ENCODE results near the gene OTUB2. TPM values are rescaled to one million over a fixed set of nuclear protein-coding genes. Genes with fewer than 3 reads are reported as not detected.

OTUB2 gene
- total RNA-seq, 1 donor from 2014 or later: 2.3 TPM

- DNase-seq (ENCODE audit: low spot score): no peak
- Mint-ChIP-seq H3K9me3 (no peaks in the 10 kb centered on the region), H3K27ac (no peak overlapping the region), H3K27me3 (ENCODE audit: low read depth) (no peaks in the 10 kb centered on the region), H3K4me1 (ENCODE audit: low read depth) (peaks cover 10% of the 10 kb centered on the region), H3K36me3 (ENCODE audit: low read depth) (no peaks in the 10 kb centered on the region), H3K4me3 (ENCODE audit: low read depth) (no peak overlapping the region)
- intact Hi-C loops (cut with micrococcal nuclease): no loop called here
Measured at GRCh38 chr14:93987376-93987775, 38.8 kb upstream of the OTUB2 start.

GRCh38 chr14:93987815-93988476, 38.2 kb upstream of the OTUB2 start:
- Mint-ChIP-seq H3K27me3 (ENCODE audit: low read depth) (no peaks in the 10 kb centered on the region), H3K4me1 (ENCODE audit: low read depth) (peaks cover 10% of the 10 kb centered on the region), H3K36me3 (ENCODE audit: low read depth) (no peaks in the 10 kb centered on the region), H3K9me3 (no peaks in the 10 kb centered on the region), H3K27ac (no peak overlapping the region), H3K4me3 (ENCODE audit: low read depth) (no peak overlapping the region)
- intact Hi-C loops (cut with micrococcal nuclease): no loop called here
- no peak for DNase-seq (ENCODE audit: low spot score)

GRCh38 chr14:93989939-93990338, 36.2 kb upstream of the OTUB2 start:
- Mint-ChIP-seq H3K4me3 (ENCODE audit: low read depth) (no peak overlapping the region), H3K4me1 (ENCODE audit: low read depth) (peaks cover 9% of the 10 kb centered on the region), H3K9me3 (no peaks in the 10 kb centered on the region), H3K36me3 (ENCODE audit: low read depth) (no peaks in the 10 kb centered on the region), H3K27me3 (ENCODE audit: low read depth) (no peaks in the 10 kb centered on the region), H3K27ac (no peak overlapping the region)
- intact Hi-C loops (cut with micrococcal nuclease): no loop called here
- DNase-seq (ENCODE audit: low spot score): no peak

GRCh38 chr14:93991212-93991611, 34.9 kb upstream of the OTUB2 start:
- Mint-ChIP-seq H3K36me3 (ENCODE audit: low read depth) (no peaks in the 10 kb centered on the region), H3K4me1 (ENCODE audit: low read depth) (peaks cover 18% of the 10 kb centered on the region), H3K27ac (no peak overlapping the region), H3K9me3 (no peaks in the 10 kb centered on the region), H3K4me3 (ENCODE audit: low read depth) (no peak overlapping the region), H3K27me3 (ENCODE audit: low read depth) (no peaks in the 10 kb centered on the region)
- no peak for DNase-seq (ENCODE audit: low spot score)
- intact Hi-C loops (cut with micrococcal nuclease): no loop called here

GRCh38 chr14:93991649-93992048, 34.5 kb upstream of the OTUB2 start:
- intact Hi-C loops (cut with micrococcal nuclease): no loop called here
- no peak for DNase-seq (ENCODE audit: low spot score)
- Mint-ChIP-seq H3K4me3 (ENCODE audit: low read depth) (no peak overlapping the region), H3K4me1 (ENCODE audit: low read depth) (peaks cover 18% of the 10 kb centered on the region), H3K36me3 (ENCODE audit: low read depth) (no peaks in the 10 kb centered on the region), H3K9me3 (no peaks in the 10 kb centered on the region), H3K27me3 (ENCODE audit: low read depth) (no peaks in the 10 kb centered on the region), H3K27ac (no peak overlapping the region)

GRCh38 chr14:93993382-93993781, 32.8 kb upstream of the OTUB2 start:
- no peak overlapping the region for H3K27ac Mint-ChIP-seq
- intact Hi-C loops (cut with micrococcal nuclease): no loop called here
- H3K36me3 Mint-ChIP-seq (ENCODE audit: low read depth): no peaks in the 10 kb centered on the region
- H3K27me3 Mint-ChIP-seq (ENCODE audit: low read depth): no peaks in the 10 kb centered on the region
- peaks cover 33% of the 10 kb centered on the region for H3K4me1 Mint-ChIP-seq (ENCODE audit: low read depth)
- no peaks in the 10 kb centered on the region for H3K9me3 Mint-ChIP-seq
- H3K4me3 Mint-ChIP-seq (ENCODE audit: low read depth): no peak overlapping the region
- no peak for DNase-seq (ENCODE audit: low spot score)

GRCh38 chr14:93994919-93995682, 31.0 kb upstream of the OTUB2 start:
- no peaks in the 10 kb centered on the region for H3K36me3 Mint-ChIP-seq (ENCODE audit: low read depth)
- H3K27ac Mint-ChIP-seq: peak overlapping the region; percentile 51
- intact Hi-C loops (cut with micrococcal nuclease): loop anchor here (1.0 kb wide), 1 partner anchor 19 kb away; the partner anchor contains the start of gene ASB2
- no peaks in the 10 kb centered on the region for H3K9me3 Mint-ChIP-seq
- H3K27me3 Mint-ChIP-seq (ENCODE audit: low read depth): no peaks in the 10 kb centered on the region
- no peak overlapping the region for H3K4me3 Mint-ChIP-seq (ENCODE audit: low read depth)
- no peak for DNase-seq (ENCODE audit: low spot score)
- H3K4me1 Mint-ChIP-seq (ENCODE audit: low read depth): peaks cover 39% of the 10 kb centered on the region

- DNase-seq (ENCODE audit: low spot score): no peak
- Mint-ChIP-seq H3K9me3 (no peaks in the 10 kb centered on the region), H3K4me1 (ENCODE audit: low read depth) (peaks cover 39% of the 10 kb centered on the region), H3K27ac (peak overlapping the region; percentile 51), H3K36me3 (ENCODE audit: low read depth) (no peaks in the 10 kb centered on the region), H3K27me3 (ENCODE audit: low read depth) (no peaks in the 10 kb centered on the region), H3K4me3 (ENCODE audit: low read depth) (no peak overlapping the region)
- intact Hi-C loops (cut with micrococcal nuclease): loop anchor here (2.0 kb wide), 1 partner anchor 15 kb away; no protein-coding TSS in a partner anchor
Measured at GRCh38 chr14:93996130-93996695, 29.9 kb upstream of the OTUB2 start.

GRCh38 chr14:93997082-93997481, 29.1 kb upstream of the OTUB2 start, which contains the start of gene CCDC197:
TSS of gene CCDC197 (plus strand) at chr14:93997301. CDS start at chr14:93998132, 831 bp downstream.
- Mint-ChIP-seq H3K9me3 (no peaks in the 10 kb centered on the region), H3K4me1 (ENCODE audit: low read depth) (peaks cover 48% of the 10 kb centered on the region), H3K4me3 (ENCODE audit: low read depth) (no peak within 1 kb of the TSS), H3K27ac (peak within 1 kb of the TSS; percentile 63), H3K27me3 (ENCODE audit: low read depth) (no peaks in the 10 kb centered on the region), H3K36me3 (ENCODE audit: low read depth) (no peaks in the 10 kb centered on the region)
- intact Hi-C loops (cut with micrococcal nuclease): loop anchor here (2.0 kb wide), 1 partner anchor 14 kb away; no protein-coding TSS in a partner anchor
- DNase-seq (ENCODE audit: low spot score): no peak

GRCh38 chr14:93997916-93998870, 27.9 kb upstream of the OTUB2 start:
- no peaks in the 10 kb centered on the region for H3K36me3 Mint-ChIP-seq (ENCODE audit: low read depth)
- H3K9me3 Mint-ChIP-seq: no peaks in the 10 kb centered on the region
- intact Hi-C loops (cut with micrococcal nuclease): loop anchor here (2.0 kb wide), 1 partner anchor 13 kb away; no protein-coding TSS in a partner anchor
- peaks cover 48% of the 10 kb centered on the region for H3K4me1 Mint-ChIP-seq (ENCODE audit: low read depth)
- H3K4me3 Mint-ChIP-seq (ENCODE audit: low read depth): no peak overlapping the region
- no peak for DNase-seq (ENCODE audit: low spot score)
- H3K27me3 Mint-ChIP-seq (ENCODE audit: low read depth): no peaks in the 10 kb centered on the region
- H3K27ac Mint-ChIP-seq: peak overlapping the region; percentile 53

GRCh38 chr14:93998871-93999403, 27.2 kb upstream of the OTUB2 start:
- no peak overlapping the region for H3K4me3 Mint-ChIP-seq (ENCODE audit: low read depth)
- no peak for DNase-seq (ENCODE audit: low spot score)
- H3K27me3 Mint-ChIP-seq (ENCODE audit: low read depth): no peaks in the 10 kb centered on the region
- no peaks in the 10 kb centered on the region for H3K36me3 Mint-ChIP-seq (ENCODE audit: low read depth)
- H3K9me3 Mint-ChIP-seq: no peaks in the 10 kb centered on the region
- H3K27ac Mint-ChIP-seq: peak overlapping the region; percentile 65
- peaks cover 48% of the 10 kb centered on the region for H3K4me1 Mint-ChIP-seq (ENCODE audit: low read depth)
- intact Hi-C loops (cut with micrococcal nuclease): no loop called here

GRCh38 chr14:93999573-93999972, 26.6 kb upstream of the OTUB2 start:
- Mint-ChIP-seq H3K27me3 (ENCODE audit: low read depth) (no peaks in the 10 kb centered on the region), H3K9me3 (no peaks in the 10 kb centered on the region), H3K36me3 (ENCODE audit: low read depth) (no peaks in the 10 kb centered on the region), H3K27ac (peak overlapping the region; percentile 65), H3K4me1 (ENCODE audit: low read depth) (peaks cover 48% of the 10 kb centered on the region), H3K4me3 (ENCODE audit: low read depth) (no peak overlapping the region)
- DNase-seq (ENCODE audit: low spot score): no peak
- intact Hi-C loops (cut with micrococcal nuclease): no loop called here

Measured in activated T-helper 2 cell treated with anti-CD3 and anti-CD28 coated beads, Interferon-gamma antibody, Interleukin-2, Interleukin-4, amounts not matched to agents 10 μg/mL and 5 μg/mL and 100 μg/mL, durations not matched to agents 14 hours and 24 hours and 36 hours (primary cell).